Right lobe of liver (tissue), 6 donors: ENCODE measurements around the gene CAND1. TPM values are rescaled to one million over a fixed set of nuclear protein-coding genes. Genes with fewer than 3 reads are reported as not detected.

Source experiments
- ATAC-seq, 4 donors: fragments of 200-7000 bp; cut with Tn5 transposase; one replicate each; pipeline ENCODE4 v1.9.1; 2020; ENCODE audit warnings: mild to moderate bottlenecking in 4 of 4, moderate library complexity in 4 of 4
- DNase-seq, 3 donors: peaks; one replicate each; pipeline ENCODE4 v3.0.0-alpha.2; 2020
- H3K27ac ChIP-seq, 3 donors: fragments of 200-600 bp; one replicate each; pipeline ENCODE4 v1.8.0; 2022
- H3K27me3 ChIP-seq, 2 donors: fragments of 200-600 bp; one replicate each; pipeline ENCODE4 v1.8.0; 2022
- H3K36me3 ChIP-seq, 4 donors: fragments of 200-600 bp; sonication (generic) in 1 of 4; one replicate each; pipeline versions ENCODE4 v1.5.1 to v1.8.0; 2017 to 2022; ENCODE audit warnings: control low read depth in 1 of 4
- H3K4me1 ChIP-seq, 4 donors: fragments of 200-600 bp; sonication (generic) in 1 of 4; one replicate each; pipeline versions ENCODE4 v1.5.1 to v1.8.0; 2017 to 2022; ENCODE audit warnings: control low read depth in 1 of 4
- H3K4me3 ChIP-seq, 3 donors: fragments of 200-600 bp; one replicate each; pipeline ENCODE4 v1.8.0; 2022
- H3K9me3 ChIP-seq, 4 donors: fragments of 200-600 bp; sonication (generic) in 1 of 4; one replicate each; pipeline versions ENCODE4 v1.5.1 to v1.8.0; 2017 to 2022; ENCODE audit warnings: control low read depth in 1 of 4
- CTCF ChIP-seq, 4 donors: fragments of 200-600 bp in 3 of 4; fragments of 450-650 bp in 1 of 4; IDR thresholded peaks; one replicate each; pipeline versions ENCODE4 v1.5.1 to v1.8.0; 2016 to 2022; ENCODE audit warnings: antibody characterized with exemption in 4 of 4, mild to moderate bottlenecking in 2 of 4
- POLR2A ChIP-seq: fragments of 450-650 bp; IDR thresholded peaks from one replicate; pipeline ENCODE4 v1.6.1; 2017; ENCODE audit warnings: antibody characterized with exemption, mild to moderate bottlenecking
- WGBS: methylation state at CpG from one replicate; pipeline ENCODE4 v1.1.6; 2018; ENCODE audit warnings: low coverage, low lambda C conversion rate; ENCODE audit not compliant: insufficient coverage; ENCODE audit errors: missing lambda C conversion rate; 5-methylcytosine and 5-hydroxymethylcytosine counted together
- intact Hi-C, 2 donors: fragments of 100-400 bp; cut with DNase I; formaldehyde crosslinking; loops; one replicate each; pipeline versions ENCODE4 v1.11.2 to v1.14.1; 2022
- total RNA-seq, 6 experiments: library from RNA; depleted of rRNA in 2 of 6; stranded (reverse); fragments of >200 nt in 2 of 6; fragmentation: NEBNext Ultra II Directional in 3 of 6; extraction: Animal tissue kit (Norgen Biotek cat#: 25700) in 3 of 6; gene quantifications; one replicate each; pipeline versions ENCODE4 v1.1.0 to v1.2.4, GENCODE V29; 2016 to 2023
- donor health status: DM: no; HTN: yes; CAD: no.
- donor health status: DM: no; HTN: no; CAD: no.
- donor health status: DM: no; HTN: no; CAD: no.
- donor health status: DM: no; HTN: yes; CAD: no.
- donor health status: DM: no; HTN: yes; CAD: no.

Gene CAND1
- total RNA-seq, 6 experiments from 2014 or later: 29.3 to 64.4 (median 57.6) TPM

GRCh38 chr12:67357376-67358125 lies 88.4 kb downstream of the CAND1 start:
- DNase-seq (peak in 1 of 3 donors; percentile 57), ATAC-seq (peak in 2 of 4 donors; percentile 21 to 26)
- WGBS: 37% methylated on average over 4 of the region's 7 CpGs
- peaks cover 0 to 8% (median 0%) of the 10 kb centered on the region in 4 donors for H3K4me1 ChIP-seq
- no peaks in the 10 kb centered on the region for H3K27me3 ChIP-seq
- H3K27ac ChIP-seq: no peak overlapping the region
- intact Hi-C loops: loop anchor here (5.0 to 10.0 kb wide), 3 partner anchors 55 to 587 kb away; no protein-coding TSS in a partner anchor
- TF ChIP-seq CTCF (IDR thresholded peaks at IDR 0.05) (no peak), POLR2A (no peak)
- no peaks in the 10 kb centered on the region for H3K36me3 ChIP-seq
- no peaks in the 10 kb centered on the region for H3K9me3 ChIP-seq
- H3K4me3 ChIP-seq: no peak overlapping the region

GRCh38 chr12:67358781-67359338 lies 89.7 kb downstream of the CAND1 start:
- 50% methylated on average over 4 of the region's 4 CpGs for WGBS
- H3K4me3 ChIP-seq: no peak overlapping the region
- H3K27me3 ChIP-seq: no peaks in the 10 kb centered on the region
- intact Hi-C loops: loop anchor here (5.0 to 10.0 kb wide), 3 partner anchors 53 to 586 kb away; no protein-coding TSS in a partner anchor
- no peak overlapping the region for H3K27ac ChIP-seq
- H3K36me3 ChIP-seq: no peaks in the 10 kb centered on the region
- peaks cover 0 to 8% (median 0%) of the 10 kb centered on the region in 4 donors for H3K4me1 ChIP-seq
- DNase-seq: no peak
- TF ChIP-seq CTCF (IDR thresholded peaks at IDR 0.05) (no peak), POLR2A (no peak)
- no peaks in the 10 kb centered on the region for H3K9me3 ChIP-seq
- ATAC-seq: no peak

GRCh38 chr12:67362526-67362925 lies 93.4 kb downstream of the CAND1 start:
- H3K27ac ChIP-seq: no peak overlapping the region
- intact Hi-C loops: no loop called here
- H3K4me1 ChIP-seq: no peaks in the 10 kb centered on the region
- DNase-seq (no peak), ATAC-seq (no peak)
- TF ChIP-seq CTCF (IDR thresholded peaks at IDR 0.05) (no peak), POLR2A (no peak)
- H3K4me3 ChIP-seq: no peak overlapping the region
- H3K9me3 ChIP-seq: no peaks in the 10 kb centered on the region
- WGBS: 72% methylated on average over 6 of the region's 6 CpGs
- H3K27me3 ChIP-seq: no peaks in the 10 kb centered on the region
- no peaks in the 10 kb centered on the region for H3K36me3 ChIP-seq

- no peaks in the 10 kb centered on the region for H3K27me3 ChIP-seq
- intact Hi-C loops: no loop called here
- H3K27ac ChIP-seq: no peak overlapping the region
- TF ChIP-seq CTCF (IDR thresholded peaks at IDR 0.05) (no peak), POLR2A (no peak)
- H3K36me3 ChIP-seq: no peaks in the 10 kb centered on the region
- no peaks in the 10 kb centered on the region for H3K4me1 ChIP-seq
- no peak for ATAC-seq
- no peak for DNase-seq
- no peak overlapping the region for H3K4me3 ChIP-seq
- H3K9me3 ChIP-seq: no peaks in the 10 kb centered on the region
These were observed 95.1 kb downstream of the CAND1 start for GRCh38 chr12:67364228-67364627.
